Coronary artery (tissue), 2 donors: ENCODE data around the gene KIAA0825.

Experiments used
- DNase-seq: peaks from one replicate; pipeline ENCODE4 v3.0.0-alpha.2; 2017; ENCODE audit warnings: low spot score
- H3K27ac ChIP-seq, 2 donors: fragments of 200-600 bp; sonication (generic); one replicate each; pipeline ENCODE4 v1.5.1; 2016 to 2019
- H3K4me3 ChIP-seq: fragments of 200-600 bp; sonication (generic); 2 replicates; pipeline ENCODE4 v1.5.1; 2016; ENCODE audit warnings: mild to moderate bottlenecking, moderate library complexity
- CTCF ChIP-seq: fragments of 200-600 bp; sonication (generic); IDR thresholded peaks from one replicate; pipeline ENCODE4 v1.5.1; 2019; ENCODE audit warnings: antibody characterized with exemption

KIAA0825 gene

GRCh38 chr5:94243612-94244011 is 374.8 kb downstream of the KIAA0825 start:
- Histone ChIP-seq H3K27ac (no peak overlapping the region), H3K4me3 (no peak overlapping the region)
- no peak for DNase-seq
- TF ChIP-seq CTCF: no peak

- Histone ChIP-seq H3K4me3 (no peak overlapping the region), H3K27ac (no peak overlapping the region)
- no peak for TF ChIP-seq CTCF
- no peak for DNase-seq
Observed at GRCh38 chr5:94240993-94241651, 377.3 kb downstream of the KIAA0825 start.

- no peak for DNase-seq
- Histone ChIP-seq H3K27ac (no peak overlapping the region), H3K4me3 (no peak overlapping the region)
- no peak for TF ChIP-seq CTCF
Observed at GRCh38 chr5:94240596-94240992, 377.8 kb downstream of the KIAA0825 start.

- H3K27ac ChIP-seq: no peak overlapping the region
- DNase-seq: no peak
- TF ChIP-seq CTCF: no peak
- no peak overlapping the region for H3K4me3 ChIP-seq
Observed at GRCh38 chr5:94240134-94240533, 378.3 kb downstream of the KIAA0825 start.

- DNase-seq: no peak
- no peak overlapping the region for H3K4me3 ChIP-seq
- no peak for TF ChIP-seq CTCF
- H3K27ac ChIP-seq: no peak overlapping the region
Observed at GRCh38 chr5:94239266-94239665, 379.1 kb downstream of the KIAA0825 start.

- DNase-seq: no peak
- H3K27ac ChIP-seq: no peak overlapping the region
- no peak overlapping the region for H3K4me3 ChIP-seq
- no peak for TF ChIP-seq CTCF
Observed at GRCh38 chr5:94234987-94235386, 383.4 kb downstream of the KIAA0825 start.

- no peak for DNase-seq
Observed at GRCh38 chr5:94228791-94229190, 389.6 kb downstream of the KIAA0825 start.

More at GRCh38 chr5:94228791-94229190, 389.6 kb downstream of the KIAA0825 start:
- H3K27ac ChIP-seq: no peak overlapping the region
- no peak for TF ChIP-seq CTCF
- no peak overlapping the region for H3K4me3 ChIP-seq
